ENCODE results near the gene TCEAL7.

TCEAL7 gene

DNA sequence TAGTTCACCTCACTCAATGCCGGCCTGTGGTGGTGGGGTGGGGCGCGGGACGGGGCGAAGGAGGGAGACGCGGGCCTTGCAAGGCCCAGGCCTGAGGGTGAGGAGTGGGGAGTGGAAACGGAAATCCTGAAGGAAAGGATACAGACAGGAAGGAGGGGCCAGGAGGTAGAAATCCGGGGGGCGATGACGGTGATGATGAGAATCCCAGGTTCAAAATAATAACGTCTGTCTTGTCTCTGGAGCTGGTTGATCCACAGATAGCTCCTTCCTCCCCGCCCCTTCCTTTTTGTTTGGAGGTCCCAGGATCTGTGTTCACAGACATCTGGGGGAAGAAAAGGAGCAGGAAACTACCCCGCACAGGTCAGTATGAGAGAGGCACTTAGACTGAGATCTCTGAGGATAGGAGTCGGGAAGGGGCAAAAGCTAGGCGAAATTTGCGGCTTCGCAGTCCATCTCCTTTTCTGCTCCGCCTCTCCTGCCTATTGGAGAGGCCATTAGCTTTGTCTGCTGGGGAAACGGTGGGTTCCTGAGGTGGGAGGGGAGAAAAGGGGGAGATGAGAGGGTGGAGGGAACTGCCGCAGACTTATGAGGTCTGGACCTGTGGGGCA lies 746 bp downstream of the TCEAL7 start:
- DNase-seq (ENCODE audit: insufficient read length, low spot score) (no peak), FAIRE-seq (no peak)
- TF ChIP-seq, protein P1, sequence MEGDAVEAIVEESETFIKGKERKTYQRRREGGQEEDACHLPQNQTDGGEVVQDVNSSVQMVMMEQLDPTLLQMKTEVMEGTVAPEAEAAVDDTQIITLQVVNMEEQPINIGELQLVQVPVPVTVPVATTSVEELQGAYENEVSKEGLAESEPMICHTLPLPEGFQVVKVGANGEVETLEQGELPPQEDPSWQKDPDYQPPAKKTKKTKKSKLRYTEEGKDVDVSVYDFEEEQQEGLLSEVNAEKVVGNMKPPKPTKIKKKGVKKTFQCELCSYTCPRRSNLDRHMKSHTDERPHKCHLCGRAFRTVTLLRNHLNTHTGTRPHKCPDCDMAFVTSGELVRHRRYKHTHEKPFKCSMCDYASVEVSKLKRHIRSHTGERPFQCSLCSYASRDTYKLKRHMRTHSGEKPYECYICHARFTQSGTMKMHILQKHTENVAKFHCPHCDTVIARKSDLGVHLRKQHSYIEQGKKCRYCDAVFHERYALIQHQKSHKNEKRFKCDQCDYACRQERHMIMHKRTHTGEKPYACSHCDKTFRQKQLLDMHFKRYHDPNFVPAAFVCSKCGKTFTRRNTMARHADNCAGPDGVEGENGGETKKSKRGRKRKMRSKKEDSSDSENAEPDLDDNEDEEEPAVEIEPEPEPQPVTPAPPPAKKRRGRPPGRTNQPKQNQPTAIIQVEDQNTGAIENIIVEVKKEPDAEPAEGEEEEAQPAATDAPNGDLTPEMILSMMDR (IDR thresholded peaks at IDR 0.05; ENCODE audit: insufficient read depth, missing control alignments), result no peak

DNA sequence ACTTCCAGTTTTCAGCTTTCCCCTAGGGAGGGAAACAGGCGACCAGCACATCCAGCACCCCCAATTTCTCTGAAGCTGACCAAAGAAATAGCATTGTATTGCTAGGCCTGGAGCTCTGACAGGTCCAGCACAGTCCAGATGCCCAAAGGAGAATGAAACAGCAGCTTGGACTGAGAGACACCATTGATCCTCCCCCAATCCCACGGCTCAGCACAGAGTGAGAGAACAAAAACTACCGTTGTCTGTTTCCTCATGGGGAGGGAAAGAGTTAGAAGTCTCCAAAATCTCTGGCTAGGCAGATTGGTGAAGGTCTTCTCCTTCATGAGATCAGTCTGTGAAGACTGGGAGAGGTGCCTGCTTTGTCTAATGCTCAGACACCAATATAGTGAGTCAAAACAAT lies 8.6 kb downstream of the TCEAL7 start:
- FAIRE-seq, result no peak

DNA sequence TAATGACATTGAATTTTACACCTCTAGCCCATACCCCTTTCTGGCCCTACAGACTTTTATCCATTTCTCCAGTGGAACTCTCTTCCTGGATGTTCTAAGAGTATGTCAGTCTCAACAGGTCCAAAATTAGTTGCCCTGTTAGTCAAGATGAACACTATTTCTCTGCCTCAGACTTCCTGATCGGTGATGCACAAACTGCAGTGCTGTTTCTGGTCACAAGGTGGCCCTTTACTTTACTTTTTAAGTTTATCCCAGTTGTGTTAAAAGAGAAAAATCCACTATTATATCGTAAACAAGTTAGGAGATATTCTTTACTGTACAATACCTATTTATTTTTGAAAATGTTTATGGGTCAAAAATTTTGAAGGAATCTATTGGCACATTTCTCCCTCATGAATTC lies 13.1 kb downstream of the TCEAL7 start:
- FAIRE-seq (no peak), DNase-seq (ENCODE audit: insufficient read length, low spot score) (no peak)
- TF ChIP-seq, protein P1 (IDR thresholded peaks at IDR 0.05; ENCODE audit: insufficient read depth, missing control alignments), result peak; percentile 42

More for the DNA sequence above, 8.6 kb downstream of the TCEAL7 start:
- DNase-seq (ENCODE audit: insufficient read length, low spot score), result no peak
- TF ChIP-seq, protein P1 (IDR thresholded peaks at IDR 0.05; ENCODE audit: insufficient read depth, missing control alignments), result no peak

DNA sequence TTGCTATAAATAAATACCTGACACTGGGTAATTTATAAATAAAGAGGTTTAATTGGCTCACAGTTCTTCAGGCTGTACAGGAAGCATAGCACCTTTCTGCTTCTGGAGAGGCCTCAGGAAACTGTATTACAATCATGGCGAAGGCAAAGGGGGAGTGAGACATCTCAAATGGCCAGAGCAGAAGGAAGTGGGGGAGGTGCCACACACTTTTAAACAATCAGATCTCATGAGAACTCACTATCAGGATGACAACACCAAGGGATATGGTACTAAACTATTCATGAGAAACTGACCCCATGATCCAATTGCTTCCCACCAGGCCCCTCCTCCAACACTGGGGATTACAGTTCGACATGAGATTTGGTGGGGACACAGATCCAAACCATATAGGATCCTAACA lies 14.6 kb downstream of the TCEAL7 start:
- TF ChIP-seq, protein P1 (IDR thresholded peaks at IDR 0.05; ENCODE audit: insufficient read depth, missing control alignments), result no peak
- DNase-seq (ENCODE audit: insufficient read length, low spot score), result no peak
- FAIRE-seq, result no peak

DNA sequence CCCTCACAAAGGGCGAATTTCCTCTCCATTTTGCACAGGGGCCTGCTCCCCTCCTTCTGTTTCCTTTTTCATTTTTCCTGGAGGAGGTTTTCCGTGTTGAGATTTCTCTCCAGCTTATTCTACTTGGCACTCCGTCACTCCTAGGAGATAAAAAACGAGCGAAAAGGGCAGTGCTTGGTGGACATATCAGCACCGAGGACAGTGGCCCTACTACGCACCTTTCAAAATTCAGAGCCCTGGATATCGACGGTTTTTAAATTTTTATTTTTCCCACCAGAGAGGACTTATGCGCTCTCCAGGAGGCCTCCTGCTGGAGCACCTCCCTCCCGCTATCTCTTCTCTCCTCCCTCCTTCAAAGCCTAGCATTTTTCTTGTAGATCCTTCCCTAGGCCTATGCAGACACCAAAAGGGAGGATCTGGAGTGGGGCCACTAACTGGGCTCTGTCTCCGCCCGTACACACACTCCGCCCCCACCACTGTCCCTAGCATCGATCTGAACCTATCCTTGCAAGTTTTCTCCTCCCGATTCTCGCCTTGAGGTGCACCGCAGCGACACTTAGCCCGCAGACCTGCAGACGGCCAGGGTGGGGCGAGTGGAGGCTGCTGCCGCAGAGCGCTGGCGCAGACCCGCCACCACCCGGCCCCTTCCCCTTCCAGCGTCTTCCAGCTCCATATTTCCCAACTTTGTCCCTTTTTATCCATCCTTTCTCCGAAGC lies 17.8 kb downstream of the TCEAL7 start:
- DNase-seq (ENCODE audit: insufficient read length, low spot score), result no peak
- TF ChIP-seq, protein P1 (IDR thresholded peaks at IDR 0.05; ENCODE audit: insufficient read depth, missing control alignments), result no peak
- no peak for FAIRE-seq

DNA sequence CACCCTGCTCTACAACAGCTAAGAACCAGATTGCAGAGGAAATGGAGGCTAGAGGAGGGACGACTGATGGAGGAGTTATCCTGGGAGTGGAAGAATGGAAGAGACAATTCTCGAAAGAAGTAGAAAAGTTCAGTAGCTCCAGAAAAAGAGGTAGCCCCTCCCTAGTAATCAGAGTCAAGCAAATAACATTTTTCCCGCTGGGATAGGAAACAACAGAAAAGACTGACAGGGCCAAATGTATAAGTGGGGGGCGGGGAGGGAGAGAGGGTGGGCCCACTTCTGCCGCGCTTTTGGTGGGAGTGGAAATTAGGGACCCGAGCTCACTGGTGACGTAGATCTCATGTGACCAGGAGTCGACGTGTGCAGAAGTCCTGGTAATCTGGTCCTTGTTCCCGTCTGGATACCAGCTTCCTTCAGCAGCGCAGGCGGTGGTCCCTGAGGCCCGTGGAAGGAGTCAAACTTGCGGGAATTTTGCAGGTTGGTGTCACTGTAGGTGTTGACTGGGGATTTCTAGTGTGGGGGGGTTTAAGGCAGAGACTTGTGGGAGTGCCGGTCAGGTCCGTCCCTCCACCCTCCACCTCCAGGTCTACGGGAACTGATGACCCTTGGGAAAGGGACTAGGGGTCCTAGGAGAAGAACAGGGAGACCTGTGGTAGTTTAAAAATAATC lies 26.2 kb downstream of the TCEAL7 start, which contains the start of gene TCEAL9:
TSS of gene TCEAL9 (plus strand) at position 377 of the 669 bp plus-strand sequence. CDS start 1,179 bp downstream, outside the sequence.
- FAIRE-seq, result peak; percentile 79
- no peak for DNase-seq (ENCODE audit: insufficient read length, low spot score)
- TF ChIP-seq, protein P1 (IDR thresholded peaks at IDR 0.05; ENCODE audit: insufficient read depth, missing control alignments), result no peak
